Left ventricle myocardium inferior (tissue), 1 donor: Measurements from ENCODE around the gene SLC25A33. TPM values are rescaled to one million over a fixed set of nuclear protein-coding genes. Genes with fewer than 3 reads are reported as not detected.

Experiments
- DNase-seq: peaks from one replicate; pipeline ENCODE4 v3.0.0-alpha.2; 2020
- H3K27ac ChIP-seq: fragments of 200-600 bp; replicated peaks from 2 replicates; pipeline ENCODE4 v1.8.0; 2021
- H3K27me3 ChIP-seq: fragments of 200-600 bp; 2 replicates; pipeline ENCODE4 v1.8.0; 2021; ENCODE audit warnings: low read depth
- H3K36me3 ChIP-seq: fragments of 200-600 bp; 2 replicates; pipeline ENCODE4 v1.8.0; 2021
- H3K4me1 ChIP-seq: fragments of 200-600 bp; 2 replicates; pipeline ENCODE4 v1.8.0; 2021
- H3K4me3 ChIP-seq: fragments of 200-600 bp; 2 replicates; pipeline ENCODE4 v1.8.0; 2021; ENCODE audit warnings: mild to moderate bottlenecking, moderate library complexity
- H3K9me3 ChIP-seq: fragments of 200-600 bp; replicated peaks from 2 replicates; pipeline ENCODE4 v1.8.0; 2021
- CTCF ChIP-seq: fragments of 200-600 bp; IDR thresholded peaks from 2 replicates; pipeline ENCODE4 v1.8.0; 2021; ENCODE audit warnings: antibody characterized with exemption, mild to moderate bottlenecking, borderline replicate concordance
- intact Hi-C: fragments of 100-400 bp; cut with micrococcal nuclease; formaldehyde crosslinking; loops from one replicate; pipeline ENCODE4 v1.11.0; 2022
- total RNA-seq: library from RNA; stranded (reverse); fragmentation: NEBNext Ultra II Directional; extraction: Animal tissue kit (Norgen Biotek cat#: 25700); gene quantifications from one replicate; pipeline ENCODE4 v1.2.1, GENCODE V29; 2021
- donor health status: DM: no; HTN: yes; CAD: no; lungs with severe emphysema.

Gene SLC25A33
- total RNA-seq, 1 donor from 2014 or later, result 6.2 TPM

GRCh38 chr1:9628541-9629444 lies 89.5 kb downstream of the SLC25A33 start:
- peaks cover 38% of the 10 kb centered on the region for H3K27me3 ChIP-seq
- H3K4me1 ChIP-seq, result peaks cover 11% of the 10 kb centered on the region
- no peak for TF ChIP-seq CTCF
- H3K36me3 ChIP-seq, result no peaks in the 10 kb centered on the region
- DNase-seq, result no peak
- H3K9me3 ChIP-seq, result no peaks in the 10 kb centered on the region
- no peak overlapping the region for H3K4me3 ChIP-seq
- H3K27ac ChIP-seq, result no peak overlapping the region
- intact Hi-C loops, result no loop called here

GRCh38 chr1:9629445-9630201 lies 90.4 kb downstream of the SLC25A33 start:
- Histone ChIP-seq H3K4me1 (peaks cover 11% of the 10 kb centered on the region), H3K9me3 (no peaks in the 10 kb centered on the region), H3K36me3 (no peaks in the 10 kb centered on the region), H3K4me3 (no peak overlapping the region), H3K27ac (no peak overlapping the region), H3K27me3 (peaks cover 30% of the 10 kb centered on the region)
- DNase-seq, result peak; percentile 59
- intact Hi-C loops, result no loop called here
- TF ChIP-seq CTCF, result no peak

- H3K27ac ChIP-seq, result no peak overlapping the region
- peaks cover 11% of the 10 kb centered on the region for H3K4me1 ChIP-seq
- H3K27me3 ChIP-seq, result peaks cover 22% of the 10 kb centered on the region
- TF ChIP-seq CTCF, result no peak
- intact Hi-C loops, result no loop called here
- no peak overlapping the region for H3K4me3 ChIP-seq
- H3K9me3 ChIP-seq, result no peaks in the 10 kb centered on the region
- DNase-seq, result no peak
- no peaks in the 10 kb centered on the region for H3K36me3 ChIP-seq
Observed at GRCh38 chr1:9630331-9631111, 91.3 kb downstream of the SLC25A33 start.

GRCh38 chr1:9631613-9632012 lies 92.3 kb downstream of the SLC25A33 start:
- no peak for DNase-seq
- intact Hi-C loops, result no loop called here
- H3K4me1 ChIP-seq, result peaks cover 7% of the 10 kb centered on the region
- no peak overlapping the region for H3K27ac ChIP-seq
- peaks cover 11% of the 10 kb centered on the region for H3K27me3 ChIP-seq
- no peak overlapping the region for H3K4me3 ChIP-seq
- H3K9me3 ChIP-seq, result no peaks in the 10 kb centered on the region
- no peaks in the 10 kb centered on the region for H3K36me3 ChIP-seq
- no peak for TF ChIP-seq CTCF

- Histone ChIP-seq H3K27me3 (peaks cover 7% of the 10 kb centered on the region), H3K9me3 (no peaks in the 10 kb centered on the region), H3K36me3 (no peaks in the 10 kb centered on the region), H3K4me1 (no peaks in the 10 kb centered on the region), H3K4me3 (no peak overlapping the region), H3K27ac (no peak overlapping the region)
- no peak for DNase-seq
- no peak for TF ChIP-seq CTCF
- intact Hi-C loops, result no loop called here
Observed at GRCh38 chr1:9633493-9633892, 94.2 kb downstream of the SLC25A33 start.
